Amygdala (tissue), 56 donors: ENCODE measurements around the gene WDR37.
"Not testable (repeated sequence)": the region's sequence is repeated elsewhere in the genome, so short reads cannot be mapped to it uniquely, and the experiment has no call there.

ENCODE experiments used
- DNase-seq, 56 donors: peaks; one replicate each; lab custom pipeline; 2025; lab: John Stamatoyannopoulos, UW

WDR37 gene

DNA sequence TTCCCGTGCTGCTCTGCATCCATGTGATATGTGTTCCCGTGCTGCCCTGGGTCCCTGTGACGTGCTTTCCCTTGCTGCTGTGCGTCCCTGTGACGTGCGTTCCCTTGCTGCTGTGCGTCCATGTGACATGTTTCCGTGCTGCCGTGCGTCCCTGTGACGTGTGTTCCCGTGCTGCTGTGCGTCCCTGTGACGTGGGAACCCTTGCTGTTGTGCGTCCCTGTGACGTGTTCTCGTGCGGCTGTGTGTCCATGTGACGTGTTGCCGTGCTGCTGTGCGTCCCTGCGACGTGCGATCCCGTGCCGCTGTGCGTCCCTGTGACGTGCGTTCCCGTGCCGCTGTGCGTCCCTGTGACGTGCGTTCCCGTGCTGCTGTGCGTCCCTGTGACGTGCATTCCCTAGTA lies 45.8 kb downstream of the WDR37 start:
- no peak for DNase-seq

DNA sequence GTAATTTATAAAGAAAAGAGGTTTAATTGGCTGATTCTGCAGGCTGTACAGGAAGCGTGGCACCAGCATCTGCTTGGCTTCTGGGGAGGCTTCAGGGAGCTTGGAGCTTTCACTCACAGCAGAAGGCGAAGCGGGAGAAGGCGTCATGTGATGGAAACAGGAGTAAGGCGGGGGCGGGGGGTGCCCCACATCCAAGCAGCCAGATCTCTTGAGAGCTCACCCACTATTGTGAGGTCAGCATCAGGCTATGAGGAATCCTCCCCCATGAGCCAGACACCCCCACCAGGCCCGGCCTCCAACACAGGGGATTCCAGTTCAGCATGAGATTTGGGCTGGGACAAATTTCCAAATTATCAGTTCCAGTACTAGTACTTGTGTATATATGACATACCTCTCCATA lies 46.2 kb downstream of the WDR37 start:
- DNase-seq, result peak in 2 of 56 donors; percentile 31 to 36

DNA sequence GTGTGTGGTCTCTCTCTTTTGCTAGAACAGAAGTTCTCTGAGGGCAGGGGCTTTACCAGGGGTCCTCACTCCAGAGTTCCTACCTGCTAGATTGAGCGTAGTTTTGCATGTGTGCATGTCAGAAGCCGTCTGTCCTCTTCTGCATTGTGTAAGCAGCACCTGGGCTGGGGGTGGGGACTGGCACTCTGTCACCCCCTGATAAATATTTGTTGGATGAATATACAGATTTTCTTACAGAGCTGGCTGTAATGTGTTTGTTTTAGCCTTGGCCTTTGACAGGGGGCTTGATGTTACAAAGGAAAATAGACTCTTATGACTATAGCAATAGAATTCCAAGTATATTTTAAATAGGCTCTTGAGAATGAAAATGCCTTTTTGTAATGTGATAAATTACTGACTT lies 46.6 kb downstream of the WDR37 start:
- DNase-seq, result no peak

DNA sequence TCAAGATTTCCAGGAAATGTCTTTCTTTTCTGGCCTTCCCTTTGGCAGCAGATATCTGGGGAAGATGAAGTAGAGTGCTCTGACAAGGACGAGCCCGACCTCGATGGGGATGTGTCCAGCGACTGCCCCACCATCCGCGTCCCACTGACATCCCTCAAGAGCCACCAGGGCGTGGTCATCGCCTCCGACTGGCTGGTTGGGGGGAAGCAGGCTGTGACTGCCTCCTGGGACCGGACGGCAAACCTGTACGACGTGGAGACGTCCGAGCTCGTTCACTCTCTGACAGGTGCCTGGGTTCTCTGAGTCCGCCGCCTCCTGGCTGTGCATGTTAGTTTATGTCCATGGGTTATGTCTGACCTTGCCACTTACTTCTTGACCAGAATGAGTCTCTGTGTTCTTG lies 47.4 kb downstream of the WDR37 start:
- DNase-seq, result no peak

DNA sequence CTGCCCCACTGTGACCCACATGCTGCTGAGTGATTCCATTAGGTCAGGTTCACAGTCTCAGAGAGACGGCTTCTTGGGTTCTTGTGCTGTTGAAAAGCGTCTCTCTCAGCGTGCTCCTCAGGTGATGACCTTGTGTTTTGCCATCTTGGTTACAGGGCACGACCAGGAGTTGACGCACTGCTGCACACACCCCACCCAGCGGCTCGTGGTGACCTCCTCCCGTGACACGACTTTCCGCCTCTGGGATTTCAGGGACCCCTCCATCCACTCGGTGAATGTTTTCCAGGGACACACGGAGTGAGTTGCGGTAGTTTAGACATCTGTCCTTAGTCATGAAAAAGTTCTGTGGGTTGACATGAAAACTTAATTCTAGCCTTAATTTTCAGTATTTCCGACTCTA lies 48.8 kb downstream of the WDR37 start:
- DNase-seq, result no peak

DNA sequence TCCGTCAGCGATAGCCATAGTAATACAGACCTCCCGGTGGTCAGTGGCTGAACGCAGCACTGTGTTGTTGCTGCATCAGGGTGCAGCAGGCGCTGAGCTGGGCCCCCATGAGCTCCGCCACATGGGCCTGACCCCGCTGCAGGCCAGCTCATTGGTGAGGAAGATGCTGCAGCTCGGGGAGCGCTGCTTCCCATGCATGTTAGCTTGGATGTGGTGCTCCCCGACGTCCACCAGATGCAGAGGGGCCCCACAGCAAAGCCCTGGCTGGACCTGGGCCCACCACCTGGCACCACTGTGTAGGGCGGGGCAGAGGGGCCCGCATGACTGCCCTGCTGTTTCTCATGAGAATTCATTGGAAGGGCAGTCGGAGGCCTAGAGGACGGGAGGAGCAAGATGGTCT lies 50.8 kb downstream of the WDR37 start:
- no peak for DNase-seq

DNA sequence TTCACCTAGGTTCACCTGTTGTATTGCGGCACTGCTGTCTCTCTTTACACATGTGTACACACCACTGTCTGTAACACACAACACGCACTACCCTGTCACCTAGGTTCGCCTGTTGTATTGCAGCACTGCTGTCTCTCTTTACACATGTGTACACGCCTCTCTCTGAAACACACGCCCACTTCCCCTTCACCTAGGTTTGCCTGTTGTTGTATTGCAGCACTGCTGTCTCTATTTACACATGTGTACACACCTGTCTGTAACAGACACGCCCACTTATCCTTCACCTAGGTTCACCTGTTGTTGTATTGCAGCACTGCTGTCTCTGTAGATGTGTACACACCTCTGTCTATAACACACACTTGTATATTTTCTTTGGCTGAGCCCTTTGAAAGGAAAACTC lies 51.5 kb downstream of the WDR37 start:
- no peak for DNase-seq

DNA sequence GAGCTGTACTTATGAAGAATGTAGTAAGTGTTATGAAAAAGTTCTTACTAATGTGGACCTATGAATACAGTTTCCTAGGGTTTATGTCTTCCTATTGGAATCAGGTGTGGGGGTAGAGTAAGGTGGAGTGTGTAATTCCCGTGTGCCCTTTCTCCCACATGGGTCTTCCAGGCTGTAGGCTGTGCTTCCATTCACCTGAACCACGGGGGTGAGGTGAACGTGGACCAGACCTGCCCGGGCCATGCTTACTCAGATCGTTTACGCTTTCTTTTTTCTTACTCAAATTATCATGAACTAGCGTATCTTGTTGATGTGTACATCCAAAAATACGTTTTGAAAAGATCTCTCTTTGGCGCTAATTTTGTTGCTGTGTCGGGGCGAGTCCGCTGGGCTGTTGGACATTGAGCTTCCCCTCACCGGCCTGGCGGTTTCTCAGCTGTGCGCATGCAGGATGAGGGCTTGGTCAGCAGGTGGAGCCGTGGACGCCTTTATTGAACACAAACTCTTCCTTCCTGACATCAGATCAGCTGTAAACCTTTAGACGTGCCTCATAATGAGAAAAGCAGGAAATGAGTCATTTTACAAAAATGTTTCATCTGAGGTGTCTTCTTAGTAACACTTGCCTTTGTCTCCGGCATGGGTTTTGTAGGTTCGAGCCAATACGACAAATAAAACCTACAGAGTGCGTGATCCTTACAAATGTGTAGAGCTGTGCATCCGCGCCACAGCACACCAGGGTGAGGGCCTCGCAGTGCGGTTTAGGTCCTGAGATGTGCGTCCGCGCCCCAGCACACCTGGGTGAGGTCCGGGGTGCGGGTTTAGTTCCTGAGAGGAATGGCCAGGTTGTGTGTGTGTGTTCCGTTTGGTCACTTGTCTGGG lies 53.8 kb downstream of the WDR37 start:
- peak in 27 of 56 donors; percentile 7 to 64 (median 33) for DNase-seq

DNA sequence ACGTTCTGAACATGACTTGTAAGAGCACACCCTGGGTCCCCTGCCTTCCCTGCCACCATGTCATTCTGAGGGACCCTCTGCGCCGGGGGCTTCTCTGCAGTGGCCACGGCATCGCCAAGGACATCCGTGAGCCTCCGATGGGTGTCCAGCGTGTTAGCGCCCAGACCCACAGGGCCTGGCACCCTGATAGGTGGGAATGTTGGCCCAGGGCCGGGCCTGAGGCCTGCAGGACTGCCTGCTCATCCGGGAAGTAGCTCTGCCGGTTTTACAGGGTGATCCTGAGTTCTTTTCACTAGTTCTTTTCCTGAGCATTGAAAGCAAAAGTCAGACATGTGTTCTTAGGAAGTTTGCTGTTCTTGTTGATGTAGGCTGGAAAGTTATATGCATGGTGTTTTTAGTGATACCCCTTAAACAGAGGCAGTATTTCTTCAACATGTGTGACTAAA lies 54.5 kb downstream of the WDR37 start:
- no peak for DNase-seq

DNA sequence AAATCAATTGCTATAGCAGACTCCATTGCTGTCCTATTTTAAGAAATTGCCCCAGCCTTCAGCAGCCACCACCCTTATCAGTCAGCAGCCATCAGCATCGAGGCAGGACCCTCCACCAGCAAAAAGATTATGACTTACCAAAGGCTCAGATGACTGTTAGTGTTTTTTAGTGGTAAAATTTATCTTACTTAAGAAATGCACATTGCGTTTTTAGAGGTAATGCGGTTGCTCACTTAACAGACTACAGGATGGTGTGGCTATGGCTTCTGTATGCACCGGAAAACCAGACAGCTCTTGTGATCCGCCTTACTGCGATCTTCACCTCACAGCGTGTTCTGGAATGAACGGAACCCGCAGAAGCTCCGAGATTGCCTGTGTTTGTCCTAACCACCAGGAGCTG lies 58.1 kb downstream of the WDR37 start:
- no peak for DNase-seq

DNA sequence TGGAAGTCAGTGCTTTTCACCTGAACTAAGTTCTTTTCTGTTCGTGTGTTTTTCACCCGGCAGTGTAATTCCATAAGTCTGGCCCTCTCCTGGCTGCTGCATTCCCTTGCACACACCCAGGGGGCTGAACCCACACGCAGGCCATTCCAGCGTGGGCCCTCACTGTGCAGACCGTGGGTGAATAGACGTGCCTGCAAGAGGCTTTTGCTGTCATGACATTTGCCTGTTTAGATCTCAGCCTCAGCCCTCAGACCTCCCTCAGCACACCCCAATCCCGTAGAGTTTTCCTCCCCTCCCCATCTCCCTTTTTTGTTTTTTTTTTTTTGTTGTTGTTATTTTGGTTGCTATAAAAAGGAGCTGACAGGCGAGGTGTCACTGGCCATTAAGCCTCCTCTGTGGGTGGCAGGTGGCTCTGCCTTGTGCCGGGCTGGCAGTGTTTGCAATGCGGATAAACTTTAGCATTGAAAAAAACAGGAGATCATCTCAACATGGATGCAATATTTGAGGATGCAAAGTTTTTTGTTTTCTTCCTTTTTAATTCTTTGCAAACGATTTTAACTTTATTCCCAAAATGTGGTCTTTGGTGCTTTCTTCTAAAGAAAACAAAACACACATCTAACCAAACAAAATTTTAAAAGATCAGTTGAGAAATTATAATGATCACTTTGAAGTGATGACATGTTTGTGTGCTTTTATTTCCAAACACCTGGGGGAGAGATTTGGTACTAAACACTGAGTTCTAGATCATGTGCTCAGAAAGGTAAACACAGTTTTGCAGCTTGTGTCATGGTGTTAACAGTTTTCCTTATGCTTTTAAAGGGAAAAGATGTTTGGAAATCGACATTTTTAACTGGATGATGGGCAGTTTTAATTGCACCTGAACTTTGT lies 58.8 kb downstream of the WDR37 start:
- no peak for DNase-seq

DNA sequence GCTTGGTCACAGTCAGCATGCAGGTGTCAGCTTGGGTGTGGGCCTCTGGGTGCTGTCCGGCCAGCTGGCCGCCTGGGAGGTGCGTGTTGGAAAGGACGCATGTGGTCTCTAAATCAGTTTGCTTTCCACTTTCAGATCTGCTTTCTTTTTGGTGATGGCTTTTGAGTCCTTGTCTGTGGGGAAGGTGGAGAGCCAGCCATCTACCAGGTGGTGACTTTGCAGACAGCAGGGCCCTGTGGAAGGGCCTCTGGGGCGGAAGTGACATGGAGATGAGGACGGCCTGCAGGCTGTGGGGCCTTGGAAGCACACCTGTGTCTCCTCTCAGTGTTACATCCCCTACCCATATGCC lies 59.4 kb downstream of the WDR37 start:
- no peak for DNase-seq

DNA sequence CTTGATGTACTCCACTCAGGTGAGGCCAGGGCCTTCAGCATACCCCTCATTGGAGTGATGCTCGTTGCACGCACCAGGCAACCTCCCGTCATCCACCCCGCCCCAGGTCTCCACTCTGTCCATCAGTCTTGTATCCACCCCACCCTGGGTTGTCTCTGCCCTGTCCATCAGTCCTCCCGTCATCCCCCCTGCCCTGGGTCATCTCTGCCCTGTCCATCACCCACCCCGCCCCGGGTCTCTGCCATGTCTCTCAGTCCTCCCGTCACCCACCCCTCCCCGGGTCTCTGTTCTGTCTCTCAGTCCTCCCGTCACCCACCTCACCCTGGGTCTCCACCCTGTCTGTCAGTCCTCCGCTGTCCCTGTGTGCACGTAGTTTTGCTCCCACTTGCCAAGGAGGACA lies 59.9 kb downstream of the WDR37 start:
- DNase-seq, result no peak

DNA sequence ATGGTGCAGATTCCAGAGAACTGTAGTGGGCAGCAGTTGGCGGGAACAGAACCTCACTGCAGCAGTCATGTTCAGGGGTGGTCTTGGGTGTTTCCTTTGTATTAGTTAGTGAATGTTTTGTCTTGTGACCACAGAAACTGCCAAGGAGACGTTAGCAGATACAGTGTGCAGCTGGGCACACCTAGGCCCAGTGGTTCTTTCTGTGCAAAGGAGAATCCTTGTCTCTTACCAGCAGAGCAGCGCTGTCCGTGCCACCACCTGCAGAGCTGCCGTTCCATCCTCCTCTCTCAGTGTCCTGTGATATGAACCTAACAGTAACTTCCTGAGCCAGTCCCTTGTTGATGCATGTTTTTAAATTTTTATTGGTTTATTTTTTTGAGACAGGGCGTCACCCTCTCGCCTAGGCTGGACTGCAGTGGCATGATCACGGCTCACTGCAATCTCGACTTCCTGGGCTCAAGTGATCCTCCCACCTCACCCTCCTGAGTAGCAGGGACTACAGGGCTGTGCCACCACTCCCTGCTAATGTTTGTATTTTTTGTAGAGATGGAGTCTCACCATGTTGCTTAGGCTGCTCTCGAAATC lies 60.6 kb downstream of the WDR37 start:
- DNase-seq, result no peak

DNA sequence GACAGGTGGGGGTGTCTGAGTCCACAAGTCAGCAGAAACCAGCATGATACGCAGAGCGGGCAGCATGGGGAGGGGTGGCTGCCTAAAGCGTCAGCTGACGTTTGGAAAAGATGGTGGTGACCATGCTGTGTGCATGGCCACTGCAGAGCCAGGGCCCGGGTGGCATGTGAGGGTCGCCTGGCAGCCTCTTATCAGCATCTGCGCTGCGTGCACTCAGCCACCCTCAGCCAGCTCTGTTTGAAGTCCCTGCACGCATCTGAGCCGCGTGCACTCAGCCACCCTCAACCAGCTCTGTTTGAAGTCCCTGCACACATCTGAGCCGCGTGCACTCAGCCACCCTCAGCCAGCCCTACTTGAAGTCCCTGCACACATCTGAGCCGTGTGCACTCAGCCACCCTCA lies 61.5 kb downstream of the WDR37 start:
- no peak for DNase-seq

DNA sequence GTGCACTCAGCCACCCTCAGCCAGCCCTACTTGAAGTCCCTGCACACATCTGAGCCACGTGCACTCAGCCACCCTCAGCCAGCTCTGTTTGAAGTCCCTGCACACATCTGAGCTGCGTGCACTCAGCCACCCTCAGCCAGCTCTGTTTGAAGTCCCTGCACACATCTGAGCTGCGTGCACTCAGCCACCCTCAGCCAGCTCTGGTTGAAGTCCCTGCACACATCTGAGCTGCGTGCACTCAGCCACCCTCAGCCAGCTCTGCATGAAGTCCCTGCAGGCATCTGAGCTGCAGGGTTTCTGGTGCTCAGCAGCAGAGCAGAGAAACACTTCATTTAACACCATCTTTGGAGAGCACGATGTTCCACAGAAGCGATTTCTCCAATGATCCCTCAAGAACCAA lies 62.1 kb downstream of the WDR37 start:
- not testable (repeated sequence) for DNase-seq

DNA sequence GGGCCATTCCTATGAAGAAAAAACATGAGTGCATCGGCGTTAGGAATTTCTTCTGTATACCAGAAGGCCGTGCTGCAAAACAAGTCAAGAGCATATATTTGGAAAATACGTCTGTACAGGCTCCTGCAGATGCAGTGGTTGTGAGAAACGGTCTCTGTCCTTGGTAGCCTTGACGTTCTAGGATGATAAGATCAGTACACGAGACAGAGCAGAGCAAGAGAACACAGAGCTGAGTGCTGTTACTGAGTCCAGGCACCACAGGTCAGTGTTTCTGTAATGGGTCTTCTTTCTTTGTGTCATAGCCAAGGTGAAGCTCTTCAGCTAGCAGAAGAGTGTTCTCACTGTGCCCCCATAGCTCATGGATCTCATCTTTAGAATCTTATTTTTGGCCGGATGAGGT lies 62.8 kb downstream of the WDR37 start:
- DNase-seq, result no peak

DNA sequence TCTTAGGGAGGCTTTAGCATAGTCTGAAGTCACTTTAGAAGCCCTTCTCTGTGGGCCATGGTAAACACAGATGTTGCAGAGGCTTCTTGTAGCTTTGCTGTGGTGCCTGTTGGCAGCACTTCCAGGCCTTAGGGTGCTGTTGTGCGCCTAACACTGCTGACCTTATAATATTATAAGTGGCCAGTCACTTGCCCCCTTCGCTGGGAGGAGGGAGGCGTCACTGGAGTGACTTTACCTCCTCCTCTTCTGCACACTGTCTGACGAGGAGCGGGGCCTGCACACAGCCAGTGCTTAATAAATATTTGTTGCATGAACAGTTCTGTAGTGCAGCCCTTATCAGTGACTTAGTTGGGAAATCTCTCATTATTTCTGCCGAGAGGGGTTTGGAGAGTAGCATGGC lies 63.3 kb downstream of the WDR37 start:
- DNase-seq, result no peak

DNA sequence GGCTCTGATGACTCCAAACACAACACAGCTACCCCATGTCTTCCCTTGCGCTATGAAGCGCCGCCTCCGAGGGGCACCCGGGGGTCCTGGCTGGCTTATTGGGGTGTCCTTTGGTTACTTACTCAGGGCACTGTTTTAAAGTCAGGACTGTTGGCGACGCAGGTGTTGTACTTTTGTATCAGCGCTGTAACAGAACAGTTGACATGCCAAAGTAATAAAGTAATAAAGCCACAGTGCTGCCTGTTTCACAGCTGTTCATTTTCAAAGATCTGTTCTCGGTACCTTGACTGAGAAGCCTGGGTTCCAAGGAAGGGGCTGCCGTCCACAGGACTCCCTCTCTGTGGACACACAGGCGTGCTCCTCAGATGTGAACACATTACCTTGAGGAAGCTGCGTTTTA lies 64.1 kb downstream of the WDR37 start:
- DNase-seq, result no peak

DNA sequence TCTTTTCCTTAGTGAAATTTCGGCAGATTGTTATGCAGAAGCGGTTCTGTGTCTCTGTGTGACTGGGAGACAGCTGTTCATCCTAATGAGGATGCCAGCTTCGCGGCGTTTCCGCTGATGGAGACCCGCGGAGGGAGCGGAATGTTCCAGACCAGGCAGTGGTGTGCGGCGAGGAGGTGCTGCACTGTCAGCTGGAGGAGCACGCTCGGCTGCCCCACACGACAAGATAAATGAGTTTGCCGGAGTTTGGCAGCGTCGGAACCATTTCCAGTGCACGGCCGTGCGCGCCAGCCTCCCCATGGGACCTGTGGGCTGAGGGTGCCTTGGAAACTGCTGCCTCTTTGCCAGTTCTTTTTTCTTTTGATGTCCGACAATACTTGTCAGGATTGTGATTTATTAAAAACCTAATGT lies 64.6 kb downstream of the WDR37 start:
- DNase-seq, result peak in 4 of 56 donors; percentile 10 to 32 (median 24)

DNA sequence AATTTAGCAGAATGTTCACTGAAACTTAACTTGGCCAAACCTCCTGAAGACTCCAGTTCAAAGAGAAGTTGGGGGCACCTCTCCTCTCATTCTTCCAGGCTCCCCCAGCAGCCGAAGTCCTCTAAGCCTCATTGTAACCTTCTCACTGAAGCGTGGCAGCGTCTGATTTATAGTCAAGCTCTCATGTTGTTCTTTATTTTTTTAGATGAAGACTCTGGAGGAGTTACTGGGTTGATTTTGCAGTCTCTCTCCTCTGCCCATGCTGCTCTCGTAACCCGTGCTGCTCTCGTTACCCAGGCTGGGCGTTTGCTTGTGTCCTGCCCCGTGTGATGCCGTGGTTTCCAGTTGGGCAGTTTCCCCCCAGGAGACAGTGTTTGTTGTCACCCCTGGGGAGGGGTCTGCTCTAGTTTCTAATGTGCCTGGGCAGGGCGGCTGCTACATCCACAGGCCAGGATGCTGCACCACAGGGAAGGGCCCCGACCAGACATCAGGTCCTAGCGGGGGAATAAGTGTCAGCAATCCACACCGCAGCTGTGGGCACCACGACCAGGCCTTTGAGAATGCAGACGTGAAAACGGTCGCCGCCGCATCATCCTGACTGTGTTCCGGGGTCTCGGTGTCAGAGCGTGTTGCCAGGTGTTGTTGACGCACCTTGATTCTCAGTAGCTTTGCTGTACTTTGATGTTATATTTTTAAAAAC lies 65.2 kb downstream of the WDR37 start:
- DNase-seq, result no peak
